HAP-1 (cell line): ENCODE measurements around the gene STMND1.
A peak's percentile ranks its signal among the peaks of the same experiment; 100 is the strongest.

Experiments
- DNase-seq, 2 experiments: peaks; one replicate each; pipeline ENCODE4 v3.0.0-alpha.2; 2016 to 2020; ENCODE audit warnings: low spot score in 2 of 2
- H3K27me3 ChIP-seq: fragments of 250-450 bp; sonication (Bioruptor Pico); 2 replicates; pipeline ENCODE4 v1.5.1; 2020; ENCODE audit warnings: low read depth, mild to moderate bottlenecking, moderate library complexity
- H3K36me3 ChIP-seq: fragments of 250-450 bp; sonication (Bioruptor Pico); replicated peaks from 2 replicates; pipeline ENCODE4 v1.5.1; 2020; ENCODE audit warnings: mild to moderate bottlenecking
- H3K4me1 ChIP-seq: fragments of 250-450 bp; sonication (Bioruptor Pico); 2 replicates; pipeline ENCODE4 v1.5.1; 2020; ENCODE audit warnings: mild to moderate bottlenecking
- H3K4me3 ChIP-seq: fragments of 250-450 bp; sonication (Bioruptor Pico); 2 replicates; pipeline ENCODE4 v1.5.1; 2020; ENCODE audit warnings: mild to moderate bottlenecking, moderate library complexity
- H3K9me3 ChIP-seq: fragments of 250-450 bp; sonication (Bioruptor Pico); 2 replicates; pipeline ENCODE4 v1.5.1; 2020; ENCODE audit warnings: mild to moderate bottlenecking, moderate library complexity
- in situ Hi-C: fragments of 300-500 bp; cut with MboI; formaldehyde crosslinking; loops from 3 replicates; pipeline ENCODE4 v1.14.3; 2020; ENCODE audit warnings: low sequenced_read_pairs, inconsistent platforms, mixed read lengths

Gene STMND1

DNA sequence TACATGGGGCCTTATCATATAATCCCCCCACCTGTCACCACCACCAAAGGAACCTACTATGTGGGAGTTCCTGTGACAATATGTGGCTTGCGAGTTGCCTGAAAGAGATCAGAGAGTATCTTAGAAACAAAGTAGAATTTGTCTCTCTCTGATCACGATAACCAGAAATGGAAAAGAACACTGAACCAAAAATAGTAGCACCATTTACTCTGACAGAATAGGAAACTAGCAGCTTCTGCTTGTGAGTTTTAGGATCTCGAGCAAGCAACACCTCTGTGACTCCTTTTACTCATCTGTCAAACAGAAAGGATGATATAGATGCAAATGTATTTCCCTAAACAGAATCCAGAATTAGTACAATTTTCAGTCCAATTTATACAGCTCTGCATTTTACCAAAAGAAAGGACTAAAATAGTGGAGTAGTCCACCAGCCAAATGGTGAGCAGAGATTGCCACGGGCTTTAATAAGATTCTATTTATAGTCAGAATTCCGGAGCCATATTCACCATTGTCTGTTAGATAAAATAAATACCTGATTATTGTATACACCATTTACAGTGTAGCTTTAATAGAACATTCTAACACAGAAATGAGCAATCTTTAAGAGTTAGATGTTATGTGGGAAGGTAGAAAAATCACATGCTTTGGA is 19.9 kb upstream of the STMND1 start:
- in situ Hi-C loops: loop anchor here (10.0 to 25.0 kb wide), 2 partner anchors 307 to 570 kb away; no protein-coding TSS in a partner anchor
- Histone ChIP-seq H3K27me3 (no peaks in the 10 kb centered on the region), H3K9me3 (no peaks in the 10 kb centered on the region), H3K4me3 (no peak overlapping the region), H3K4me1 (peaks cover 8% of the 10 kb centered on the region), H3K36me3 (no peaks in the 10 kb centered on the region)
- no peak for DNase-seq

- Histone ChIP-seq H3K27me3 (no peaks in the 10 kb centered on the region), H3K4me3 (no peak overlapping the region), H3K9me3 (no peaks in the 10 kb centered on the region), H3K36me3 (no peaks in the 10 kb centered on the region), H3K4me1 (peaks cover 8% of the 10 kb centered on the region)
- in situ Hi-C loops: loop anchor here (10.0 to 25.0 kb wide), 2 partner anchors 309 to 571 kb away; no protein-coding TSS in a partner anchor
- DNase-seq: no peak
Observed at GRCh38 chr6:17083397-17083796, 18.5 kb upstream of the STMND1 start.

- Histone ChIP-seq H3K4me1 (peaks cover 7% of the 10 kb centered on the region), H3K36me3 (no peaks in the 10 kb centered on the region), H3K9me3 (no peaks in the 10 kb centered on the region), H3K4me3 (no peak overlapping the region), H3K27me3 (no peaks in the 10 kb centered on the region)
- in situ Hi-C loops: loop anchor here (10.0 to 25.0 kb wide), 2 partner anchors 312 to 574 kb away; no protein-coding TSS in a partner anchor
- DNase-seq: peak; percentile 47 to 79
Observed at GRCh38 chr6:17086469-17086868, 15.4 kb upstream of the STMND1 start.

DNA sequence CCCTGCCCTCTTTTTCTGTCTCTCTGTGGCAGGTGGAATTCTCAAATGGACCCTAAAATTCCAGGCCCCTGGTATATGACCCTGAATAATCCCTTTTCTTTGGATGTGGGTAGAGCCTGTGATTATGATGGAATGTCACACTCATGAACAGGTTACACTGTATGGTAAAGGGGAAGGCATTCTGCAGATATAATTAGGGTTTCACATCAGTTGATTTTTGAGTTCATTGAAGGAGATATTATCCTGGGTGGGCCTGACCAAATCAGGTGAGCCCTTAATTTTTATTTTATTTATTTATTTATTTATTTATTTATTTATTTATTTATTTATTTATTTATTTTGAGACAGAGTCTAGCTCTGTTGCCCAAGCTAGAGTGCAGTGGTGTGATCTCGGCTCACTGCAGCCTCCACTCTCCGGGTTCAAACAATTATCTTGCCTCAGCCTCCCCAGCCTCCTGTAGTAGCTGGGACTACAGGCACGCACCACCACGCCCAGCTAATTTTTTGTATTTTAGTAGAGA is 13.7 kb upstream of the STMND1 start:
- H3K36me3 ChIP-seq: no peaks in the 10 kb centered on the region
- in situ Hi-C loops: loop anchor here (10.0 to 25.0 kb wide), 2 partner anchors 313 to 576 kb away; no protein-coding TSS in a partner anchor

GRCh38 chr6:17091122-17091521 is 10.7 kb upstream of the STMND1 start:
- no peak for DNase-seq
- H3K4me1 ChIP-seq: no peaks in the 10 kb centered on the region
- no peak overlapping the region for H3K4me3 ChIP-seq
- no peaks in the 10 kb centered on the region for H3K27me3 ChIP-seq
- in situ Hi-C loops: loop anchor here (25.0 kb wide), 1 partner anchor 579 kb away; no protein-coding TSS in a partner anchor
- H3K9me3 ChIP-seq: no peaks in the 10 kb centered on the region
- no peaks in the 10 kb centered on the region for H3K36me3 ChIP-seq

More for the DNA sequence above, 13.7 kb upstream of the STMND1 start:
- Histone ChIP-seq H3K27me3 (no peaks in the 10 kb centered on the region), H3K9me3 (no peaks in the 10 kb centered on the region), H3K4me1 (no peaks in the 10 kb centered on the region), H3K4me3 (no peak overlapping the region)
- no peak for DNase-seq

- in situ Hi-C loops: loop anchor here (25.0 kb wide), 1 partner anchor 581 kb away; no protein-coding TSS in a partner anchor
- H3K27me3 ChIP-seq: 0 out of 2 replicates have a peak, but pooled peaks cover 3% of the 10 kb centered on the region
- H3K9me3 ChIP-seq: no peaks in the 10 kb centered on the region
- no peaks in the 10 kb centered on the region for H3K4me1 ChIP-seq
- no peaks in the 10 kb centered on the region for H3K36me3 ChIP-seq
- no peak overlapping the region for H3K4me3 ChIP-seq
- DNase-seq: peak in 1 of 2 experiments; percentile 32
Observed at GRCh38 chr6:17093686-17094085, 8.2 kb upstream of the STMND1 start.

DNA sequence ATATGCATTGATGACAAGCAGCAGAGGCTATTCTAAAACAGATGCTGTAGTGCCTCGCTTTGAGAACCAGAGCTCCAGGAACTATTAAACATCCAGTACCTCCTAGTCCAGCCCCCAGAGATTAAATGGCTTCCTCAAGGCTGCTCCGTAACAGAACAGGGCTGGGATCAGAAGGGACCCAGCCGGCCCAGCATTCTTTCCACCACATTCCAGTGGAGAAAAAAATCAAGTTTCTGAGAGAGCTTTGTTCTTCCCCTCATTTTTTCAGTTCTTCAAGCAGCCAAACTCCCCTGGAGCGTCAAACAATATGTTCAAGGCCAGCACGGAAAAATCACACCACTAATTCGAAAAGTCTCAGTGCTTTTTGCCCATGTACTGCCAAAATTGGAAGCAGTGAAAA is 5.8 kb upstream of the STMND1 start:
- in situ Hi-C loops: loop anchor here (25.0 kb wide), 1 partner anchor 584 kb away; no protein-coding TSS in a partner anchor
- peak in 1 of 2 experiments; percentile 26 for DNase-seq
- H3K4me1 ChIP-seq: no peaks in the 10 kb centered on the region
- H3K36me3 ChIP-seq: no peaks in the 10 kb centered on the region
- peaks cover 11% of the 10 kb centered on the region; the same call in 1 of the 2 replicates for H3K27me3 ChIP-seq
- no peak overlapping the region for H3K4me3 ChIP-seq
- no peaks in the 10 kb centered on the region for H3K9me3 ChIP-seq

- in situ Hi-C loops: loop anchor here (25.0 kb wide), 1 partner anchor 584 kb away; no protein-coding TSS in a partner anchor
- no peaks in the 10 kb centered on the region for H3K4me1 ChIP-seq
- DNase-seq: no peak
- H3K27me3 ChIP-seq: peaks cover 11% of the 10 kb centered on the region; the same call in 1 of the 2 replicates
- no peaks in the 10 kb centered on the region for H3K9me3 ChIP-seq
- no peak overlapping the region for H3K4me3 ChIP-seq
- no peaks in the 10 kb centered on the region for H3K36me3 ChIP-seq
Observed at GRCh38 chr6:17096652-17097051, 5.2 kb upstream of the STMND1 start.

- Histone ChIP-seq H3K27me3 (peaks cover 11% of the 10 kb centered on the region; the same call in 1 of the 2 replicates), H3K4me3 (no peak overlapping the region), H3K36me3 (no peaks in the 10 kb centered on the region), H3K9me3 (no peaks in the 10 kb centered on the region), H3K4me1 (no peaks in the 10 kb centered on the region)
- DNase-seq: no peak
- in situ Hi-C loops: loop anchor here (25.0 kb wide), 1 partner anchor 586 kb away; no protein-coding TSS in a partner anchor
Observed at GRCh38 chr6:17097982-17098381, 3.9 kb upstream of the STMND1 start.

GRCh38 chr6:17098538-17098937 is 3.3 kb upstream of the STMND1 start:
- no peaks in the 10 kb centered on the region for H3K9me3 ChIP-seq
- peaks cover 11% of the 10 kb centered on the region; the same call in 1 of the 2 replicates for H3K27me3 ChIP-seq
- H3K4me3 ChIP-seq: no peak overlapping the region
- no peaks in the 10 kb centered on the region for H3K4me1 ChIP-seq
- in situ Hi-C loops: loop anchor here (25.0 kb wide), 1 partner anchor 586 kb away; no protein-coding TSS in a partner anchor
- H3K36me3 ChIP-seq: no peaks in the 10 kb centered on the region
- no peak for DNase-seq

- in situ Hi-C loops: loop anchor here (25.0 kb wide), 1 partner anchor 587 kb away; no protein-coding TSS in a partner anchor
- DNase-seq: no peak
Observed at GRCh38 chr6:17099401-17100059, 2.3 kb upstream of the STMND1 start.

DNA sequence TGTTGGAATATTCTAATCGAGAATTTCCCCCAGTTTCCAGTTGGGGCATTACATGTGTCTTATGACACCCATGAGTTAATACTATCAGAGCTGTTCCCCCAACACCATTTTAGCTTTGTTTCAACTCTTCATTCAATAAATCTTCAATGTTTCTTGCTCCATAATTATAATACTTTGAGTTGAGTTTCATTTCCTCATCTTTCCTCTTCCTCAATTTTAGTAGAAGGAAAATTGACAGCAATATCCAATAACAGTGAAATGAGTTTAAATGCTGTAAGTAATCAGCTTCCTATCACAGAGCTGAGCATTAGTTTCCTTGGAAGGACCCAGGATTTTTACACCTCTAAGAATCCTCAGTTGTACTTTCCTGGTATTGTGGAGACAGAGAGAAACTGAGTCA is 1.0 kb upstream of the STMND1 start:
- H3K27me3 ChIP-seq: peaks cover 11% of the 10 kb centered on the region; the same call in 1 of the 2 replicates
- in situ Hi-C loops: no loop called here
- H3K4me1 ChIP-seq: no peaks in the 10 kb centered on the region
- no peak for DNase-seq
- H3K9me3 ChIP-seq: no peaks in the 10 kb centered on the region
- H3K36me3 ChIP-seq: no peaks in the 10 kb centered on the region
- H3K4me3 ChIP-seq: no peak overlapping the region

More at GRCh38 chr6:17099401-17100059, 2.3 kb upstream of the STMND1 start:
- Histone ChIP-seq H3K4me1 (no peaks in the 10 kb centered on the region), H3K9me3 (no peaks in the 10 kb centered on the region), H3K36me3 (no peaks in the 10 kb centered on the region), H3K4me3 (no peak overlapping the region), H3K27me3 (peaks cover 11% of the 10 kb centered on the region; the same call in 1 of the 2 replicates)

DNA sequence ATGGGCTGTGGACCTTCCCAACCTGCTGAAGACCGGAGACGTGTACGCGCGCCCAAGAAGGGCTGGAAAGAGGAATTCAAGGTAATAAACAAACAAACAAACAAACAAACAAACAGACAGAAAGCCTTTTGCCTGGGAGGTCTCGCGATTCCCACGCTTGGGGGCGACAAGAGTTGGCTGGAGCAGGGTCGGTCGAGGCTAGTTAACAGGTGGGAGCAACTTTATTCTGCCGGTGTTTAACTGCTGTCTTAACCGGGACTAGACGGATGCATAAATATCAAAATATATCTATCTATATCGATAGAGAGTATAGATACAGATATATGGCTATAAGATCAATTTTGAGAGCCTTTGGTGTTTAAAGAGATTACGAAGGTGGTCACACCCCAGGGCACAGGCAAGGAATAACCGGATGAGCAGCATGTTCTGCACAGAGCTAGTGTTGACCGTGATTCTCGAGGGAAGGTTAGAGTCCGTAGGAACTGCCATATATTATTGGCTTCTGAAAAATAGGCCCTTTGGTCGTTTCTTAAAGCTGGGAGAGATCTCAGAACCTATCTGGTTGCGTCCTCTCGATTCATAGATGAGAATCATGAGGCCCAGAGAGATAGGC is 514 bp downstream of the STMND1 start:
- no peak for DNase-seq
- in situ Hi-C loops: no loop called here
- Histone ChIP-seq H3K27me3 (peaks cover 11% of the 10 kb centered on the region), H3K4me1 (no peaks in the 10 kb centered on the region), H3K9me3 (no peaks in the 10 kb centered on the region), H3K36me3 (no peaks in the 10 kb centered on the region), H3K4me3 (no peak overlapping the region)
